ENCODE data around the gene KRTAP4-12. TPM values are rescaled to one million over a fixed set of nuclear protein-coding genes. Genes with fewer than 3 reads are reported as not detected.
"Not testable (repeated sequence)": the region's sequence is repeated elsewhere in the genome, so short reads cannot be mapped to it uniquely, and the experiment has no call there.

The KRTAP4-12 gene
- total and polyA plus RNA-seq, 12 donors = not detected

DNA sequence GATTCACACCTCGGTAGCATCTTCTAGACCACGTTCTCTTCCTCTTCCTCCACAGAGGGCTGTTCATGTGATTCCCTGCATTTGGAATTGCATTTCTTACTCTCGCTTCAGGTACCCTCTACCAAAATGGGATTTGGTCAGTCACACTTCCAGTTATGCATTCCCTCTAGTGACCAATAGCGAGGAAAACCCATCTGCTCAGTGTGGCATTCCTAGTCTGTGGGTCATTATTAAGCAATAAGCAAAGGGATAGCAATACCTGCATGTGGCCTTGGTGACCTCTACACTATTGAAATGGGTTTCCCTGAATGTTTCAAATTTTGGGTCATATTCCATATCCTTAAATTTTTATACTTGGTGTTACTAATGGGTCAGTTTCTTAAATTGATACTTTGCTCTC is 26.0 kb upstream of the KRTAP4-12 start:
- DNase-seq = no peak
- WGBS, 2 donors = 77 to 81% methylated on average over 4 of the region's 4 CpGs
- H3K27me3 ChIP-seq = peaks cover 0 to 26% (median 9%) of the 10 kb centered on the region in 7 donors

DNA sequence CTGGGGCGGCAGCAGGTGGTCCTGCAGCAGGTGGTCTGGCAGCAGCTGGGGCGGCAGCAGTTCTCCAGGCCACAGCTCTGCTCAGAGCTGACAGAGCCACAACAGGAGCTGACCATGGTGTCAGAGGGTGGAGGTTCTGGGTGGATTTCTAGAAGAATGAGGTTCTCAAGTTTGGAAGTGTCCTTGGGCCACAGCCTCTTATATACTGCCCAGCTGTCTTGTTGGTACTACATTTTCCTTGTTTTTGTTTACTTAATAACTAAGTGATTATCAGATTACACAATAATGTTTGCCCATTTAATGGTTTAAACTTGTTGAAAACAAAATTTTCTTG is 25.6 kb upstream of the KRTAP4-12 start, which contains the start of gene KRTAP4-5:
Gene KRTAP4-5, minus strand, starts transcription at position 174 of the 334 bp plus-strand sequence. Its CDS starts 58 bp downstream, at position 116.
- no peaks in the 10 kb centered on the region for H3K36me3 ChIP-seq
- no peak for ATAC-seq
- no peak for DNase-seq
- 47 to 56% methylated on average over 2 of the region's 2 CpGs for WGBS, 2 donors
- TF ChIP-seq, protein P1, sequence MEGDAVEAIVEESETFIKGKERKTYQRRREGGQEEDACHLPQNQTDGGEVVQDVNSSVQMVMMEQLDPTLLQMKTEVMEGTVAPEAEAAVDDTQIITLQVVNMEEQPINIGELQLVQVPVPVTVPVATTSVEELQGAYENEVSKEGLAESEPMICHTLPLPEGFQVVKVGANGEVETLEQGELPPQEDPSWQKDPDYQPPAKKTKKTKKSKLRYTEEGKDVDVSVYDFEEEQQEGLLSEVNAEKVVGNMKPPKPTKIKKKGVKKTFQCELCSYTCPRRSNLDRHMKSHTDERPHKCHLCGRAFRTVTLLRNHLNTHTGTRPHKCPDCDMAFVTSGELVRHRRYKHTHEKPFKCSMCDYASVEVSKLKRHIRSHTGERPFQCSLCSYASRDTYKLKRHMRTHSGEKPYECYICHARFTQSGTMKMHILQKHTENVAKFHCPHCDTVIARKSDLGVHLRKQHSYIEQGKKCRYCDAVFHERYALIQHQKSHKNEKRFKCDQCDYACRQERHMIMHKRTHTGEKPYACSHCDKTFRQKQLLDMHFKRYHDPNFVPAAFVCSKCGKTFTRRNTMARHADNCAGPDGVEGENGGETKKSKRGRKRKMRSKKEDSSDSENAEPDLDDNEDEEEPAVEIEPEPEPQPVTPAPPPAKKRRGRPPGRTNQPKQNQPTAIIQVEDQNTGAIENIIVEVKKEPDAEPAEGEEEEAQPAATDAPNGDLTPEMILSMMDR (IDR thresholded peaks at IDR 0.05) = no peak
- H3K4me1 ChIP-seq = no peaks in the 10 kb centered on the region
- intact Hi-C loops (cut with DNase I) = no loop called here
- no peak within 1 kb of the TSS for H3K4me3 ChIP-seq
- no peaks in the 10 kb centered on the region for H3K9me3 ChIP-seq
- H3K27me3 ChIP-seq = peaks cover 0 to 26% (median 9%) of the 10 kb centered on the region in 7 donors
- H3K27ac ChIP-seq = no peak within 1 kb of the TSS

More for the DNA sequence above, 26.0 kb upstream of the KRTAP4-12 start:
- no peaks in the 10 kb centered on the region for H3K4me1 ChIP-seq
- TF ChIP-seq, protein P1 (IDR thresholded peaks at IDR 0.05) = no peak
- no peaks in the 10 kb centered on the region for H3K9me3 ChIP-seq
- H3K4me3 ChIP-seq = no peak overlapping the region
- no peak for ATAC-seq
- H3K27ac ChIP-seq = no peak overlapping the region
- intact Hi-C loops (cut with DNase I) = no loop called here
- no peaks in the 10 kb centered on the region for H3K36me3 ChIP-seq

DNA sequence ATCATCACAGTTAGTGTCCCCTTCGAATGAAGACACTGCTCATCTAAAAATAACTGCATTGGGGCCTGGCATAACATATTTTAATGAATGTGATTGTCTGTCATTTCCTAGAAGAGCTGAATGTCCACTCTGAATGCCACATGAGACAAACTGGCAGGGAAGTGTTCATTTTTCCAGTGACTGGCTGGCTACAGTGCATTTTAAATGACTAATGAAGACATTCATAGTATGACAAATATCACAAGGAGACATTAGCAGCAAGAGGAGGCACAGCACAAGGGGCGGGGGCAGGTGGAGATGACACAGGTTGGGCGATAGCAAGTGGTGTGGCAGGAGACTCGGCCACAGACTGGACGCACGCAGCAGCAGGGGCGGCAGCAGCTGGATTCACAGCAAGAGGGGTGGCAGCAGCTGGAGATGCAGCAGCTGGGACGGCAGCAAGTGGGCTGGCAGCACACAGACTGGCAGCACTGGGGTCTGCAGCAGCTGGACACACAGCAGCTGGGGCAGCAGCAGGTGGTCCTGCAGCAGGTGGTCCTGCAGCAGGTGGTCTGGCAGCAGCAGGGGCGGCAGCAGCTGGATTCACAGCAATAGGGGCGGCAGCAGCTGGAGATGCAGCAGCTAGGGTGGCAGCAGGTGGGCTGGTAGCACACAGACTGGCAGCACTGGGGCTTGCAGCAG is 25.1 kb upstream of the KRTAP4-12 start:
- H3K9me3 ChIP-seq; H3K4me3 ChIP-seq; DNase-seq; intact Hi-C loops (cut with DNase I); H3K27ac ChIP-seq; H3K36me3 ChIP-seq; H3K4me1 ChIP-seq; ATAC-seq: not testable (repeated sequence)
- 72 to 78% methylated on average over 10 of the region's 10 CpGs for WGBS, 2 donors
- peaks cover 0 to 25% (median 9%) of the 10 kb centered on the region in 7 donors for H3K27me3 ChIP-seq

DNA sequence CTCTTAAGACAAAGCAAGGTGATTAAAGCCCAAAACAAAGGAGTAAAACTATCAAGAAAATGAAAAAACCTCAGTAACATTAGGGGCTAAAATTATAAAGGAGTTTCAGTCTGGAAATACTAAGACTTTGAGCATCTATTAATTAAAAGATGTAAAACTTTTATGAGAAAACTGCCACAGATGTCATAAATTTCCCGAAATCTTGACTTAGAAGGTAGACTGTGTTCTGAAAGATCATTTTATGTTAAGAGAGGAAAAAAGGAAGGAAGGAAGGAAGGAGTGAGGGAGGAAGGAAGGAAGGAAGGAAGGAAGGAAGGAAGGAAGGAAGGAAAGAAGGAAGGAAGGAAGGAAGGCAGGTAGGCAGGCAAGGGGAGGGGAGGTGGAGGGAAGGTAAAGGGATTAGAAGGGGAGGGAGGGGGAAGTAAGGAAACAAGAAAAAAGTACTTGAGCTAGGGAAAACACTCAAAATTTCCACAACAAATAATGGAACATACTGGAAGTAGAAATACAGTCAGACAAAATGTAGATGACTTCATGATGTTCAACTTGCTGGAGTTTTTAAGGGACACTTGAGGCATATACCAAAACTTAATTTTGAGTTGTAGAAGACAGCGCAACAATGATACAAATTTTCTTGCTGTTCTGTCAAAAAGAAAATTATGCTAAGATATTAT is 23.7 kb upstream of the KRTAP4-12 start:
- no peak for ATAC-seq
- peaks cover 0 to 18% (median 5%) of the 10 kb centered on the region in 11 donors for H3K9me3 ChIP-seq
- no peak overlapping the region for H3K4me3 ChIP-seq
- TF ChIP-seq, protein P1 (IDR thresholded peaks at IDR 0.05) = no peak
- H3K36me3 ChIP-seq = no peaks in the 10 kb centered on the region
- no peaks in the 10 kb centered on the region for H3K4me1 ChIP-seq
- no peak for DNase-seq
- H3K27ac ChIP-seq = no peak overlapping the region
- 85 to 92% methylated on average over 2 of the region's 2 CpGs for WGBS, 2 donors
- peaks cover 0 to 15% (median 9%) of the 10 kb centered on the region in 7 donors for H3K27me3 ChIP-seq
- intact Hi-C loops (cut with DNase I) = no loop called here

DNA sequence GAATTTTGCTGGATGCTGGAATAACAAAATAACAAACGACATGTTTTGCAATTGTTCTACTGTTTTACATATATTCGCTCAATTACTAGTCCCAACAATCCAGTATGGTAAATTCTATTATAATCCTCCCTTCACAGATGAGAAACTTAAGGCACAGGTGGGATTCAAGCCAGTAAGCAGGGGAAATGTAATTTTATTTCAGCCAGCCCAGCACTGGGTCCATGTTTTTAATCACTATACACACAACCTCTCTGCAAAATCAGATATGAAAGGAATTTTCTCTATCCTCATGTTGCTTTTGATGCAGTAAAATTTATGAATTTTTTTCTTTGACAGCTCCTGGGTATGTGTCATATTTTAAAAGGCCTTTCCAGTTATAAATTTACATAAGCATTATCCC is 21.3 kb upstream of the KRTAP4-12 start:
- Histone ChIP-seq H3K9me3 (peaks cover 0 to 31% (median 5%) of the 10 kb centered on the region in 11 donors), H3K4me1 (no peaks in the 10 kb centered on the region), H3K27ac (no peak overlapping the region), H3K4me3 (no peak overlapping the region), H3K36me3 (no peaks in the 10 kb centered on the region), H3K27me3 (peaks cover 0 to 15% (median 2%) of the 10 kb centered on the region in 7 donors)
- DNase-seq = no peak
- 78 to 85% methylated on average over 2 of the region's 2 CpGs for WGBS, 2 donors
- TF ChIP-seq, protein P1 (IDR thresholded peaks at IDR 0.05) = no peak
- intact Hi-C loops (cut with DNase I) = no loop called here
- ATAC-seq = no peak
